HG02852 (cell line): Measurements from ENCODE around the gene RGS4.
"Not testable (repeated sequence)": the region's sequence is repeated elsewhere in the genome, so short reads cannot be mapped to it uniquely, and the experiment has no call there.

ENCODE experiments used
- ATAC-seq: cut with Tn5 transposase; IDR thresholded peaks from one replicate; pipeline ENCODE4 v1.9.1; 2021; ENCODE audit warnings: mild to moderate bottlenecking, moderate library complexity; ENCODE audit not compliant: unreplicated experiment

The RGS4 gene

DNA sequence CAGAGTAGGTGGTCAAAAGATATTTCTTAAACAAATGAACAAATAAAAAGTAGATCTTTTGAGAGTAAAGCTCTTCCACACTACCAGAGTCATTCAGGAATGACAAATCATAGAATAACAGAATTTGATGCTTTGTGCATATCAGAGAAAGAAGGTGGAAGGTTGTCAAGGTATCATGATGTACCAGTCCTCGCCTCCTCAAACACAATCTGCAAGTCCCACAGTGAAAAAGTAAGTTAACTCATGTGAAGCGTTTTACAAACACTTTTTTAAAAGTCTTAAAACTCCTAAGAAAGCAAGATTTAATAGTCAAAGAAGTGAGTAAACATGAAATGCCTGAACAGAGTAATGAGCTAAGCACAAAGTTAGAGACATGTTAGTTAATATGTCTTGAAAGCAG, 2.5 kb upstream of the RGS4 start:
- no peak for ATAC-seq

DNA sequence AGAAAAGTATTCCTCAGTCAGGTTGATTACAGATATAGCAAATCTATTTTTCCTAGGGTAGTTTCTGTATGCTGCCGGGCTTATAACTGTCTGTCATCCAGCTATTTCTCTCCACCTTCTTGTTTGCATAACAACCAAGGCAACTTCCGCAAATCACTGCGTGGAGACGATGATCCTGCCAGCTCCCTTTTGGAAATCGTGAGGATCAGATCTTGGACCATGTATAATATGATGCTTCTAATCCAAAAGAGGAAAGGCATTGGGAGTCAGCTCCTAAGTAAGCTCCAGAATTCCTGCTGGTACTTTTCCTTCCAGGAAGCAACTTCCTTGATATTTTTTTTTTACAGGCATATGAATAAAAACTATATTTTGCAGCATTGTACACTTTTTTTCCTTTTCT, 445 bp upstream of the RGS4 start:
- no peak for ATAC-seq

DNA sequence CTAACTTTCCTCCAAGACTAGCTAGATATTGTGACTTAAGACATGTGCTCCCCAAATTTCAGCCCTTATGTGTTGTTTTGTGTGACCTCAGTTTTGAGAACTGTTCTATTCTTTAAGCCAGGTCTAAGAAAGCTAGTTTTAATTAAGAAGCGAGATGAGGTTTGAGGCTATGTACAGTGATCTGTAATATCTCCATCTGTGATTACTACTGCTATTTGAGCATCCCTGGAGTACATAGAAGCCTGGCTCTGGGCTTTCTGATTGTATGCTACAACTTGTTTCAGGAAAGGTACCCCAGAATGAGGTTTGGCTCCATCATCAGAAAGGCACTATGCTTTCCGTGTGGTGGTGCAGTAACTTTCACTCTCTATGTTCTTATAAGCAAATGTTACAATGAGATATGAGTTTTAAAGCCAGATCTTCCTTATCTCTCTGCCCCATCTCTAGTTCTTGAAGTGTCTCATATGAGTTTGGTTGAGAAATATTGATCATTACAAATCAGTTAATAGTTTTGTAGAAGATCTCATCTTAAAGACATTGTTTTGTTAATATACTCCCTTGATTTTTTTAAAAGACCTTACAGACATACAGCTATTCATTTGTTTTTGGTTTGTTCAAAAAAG, 605 bp downstream of the RGS4 start:
- ATAC-seq: no peak

DNA sequence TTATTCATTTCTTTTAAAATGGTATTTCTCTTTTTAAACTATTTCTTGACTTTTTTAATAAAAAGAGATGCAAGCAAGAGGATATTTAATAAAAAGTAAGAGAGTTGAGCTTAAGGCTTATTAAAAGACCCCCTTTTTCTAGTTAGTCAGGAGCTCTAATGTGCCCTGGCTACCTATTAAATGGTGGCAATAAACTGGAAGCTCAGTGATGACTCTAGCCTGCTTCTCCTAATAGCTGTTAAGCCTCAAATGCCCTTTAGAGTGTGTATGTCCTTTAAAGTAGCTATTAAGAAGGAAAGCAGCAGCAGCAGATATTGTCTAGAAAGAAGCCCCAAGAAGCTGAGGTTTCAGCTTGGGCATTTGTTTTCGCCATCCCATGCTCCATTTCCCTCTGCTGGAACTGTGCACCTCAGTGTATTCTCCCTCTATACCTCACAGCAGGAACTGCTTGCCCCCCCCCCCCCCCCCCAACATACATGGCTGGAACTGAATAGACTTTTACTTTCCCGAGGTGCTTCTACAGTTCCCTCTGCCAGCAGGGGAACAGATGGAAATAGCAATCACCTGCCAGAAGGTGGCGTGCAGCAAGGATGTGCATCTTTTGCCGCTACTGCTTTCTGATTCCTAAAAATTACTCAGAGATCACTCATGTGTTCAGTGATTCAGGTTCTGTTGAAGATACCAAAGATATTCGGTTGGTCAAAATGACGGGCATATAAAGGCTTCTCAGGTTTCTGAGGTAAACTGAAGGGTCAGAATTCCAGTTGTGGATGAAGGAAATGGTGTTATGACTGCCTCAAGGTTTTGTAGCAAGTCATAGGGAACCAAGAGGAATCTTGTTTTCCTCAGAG, 2.5 kb downstream of the RGS4 start:
- peak; percentile 62 for ATAC-seq

DNA sequence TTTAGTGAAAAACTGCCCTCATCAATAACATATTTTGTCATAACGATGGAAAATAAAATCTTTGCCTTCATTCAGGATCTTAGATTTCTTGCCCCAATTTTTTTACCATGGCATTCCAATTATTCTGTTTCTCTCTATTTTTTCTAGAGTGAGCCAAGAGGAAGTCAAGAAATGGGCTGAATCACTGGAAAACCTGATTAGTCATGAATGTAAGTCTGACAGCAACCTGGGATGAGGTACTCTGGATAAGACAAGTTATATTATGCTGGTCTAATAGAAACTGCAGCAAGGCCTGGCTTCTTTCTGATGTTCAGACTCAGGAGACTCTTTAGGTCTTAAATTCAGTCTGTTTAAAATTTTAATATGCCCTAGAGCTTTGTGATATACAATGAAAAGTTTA, 3.5 kb downstream of the RGS4 start:
- ATAC-seq: no peak

DNA sequence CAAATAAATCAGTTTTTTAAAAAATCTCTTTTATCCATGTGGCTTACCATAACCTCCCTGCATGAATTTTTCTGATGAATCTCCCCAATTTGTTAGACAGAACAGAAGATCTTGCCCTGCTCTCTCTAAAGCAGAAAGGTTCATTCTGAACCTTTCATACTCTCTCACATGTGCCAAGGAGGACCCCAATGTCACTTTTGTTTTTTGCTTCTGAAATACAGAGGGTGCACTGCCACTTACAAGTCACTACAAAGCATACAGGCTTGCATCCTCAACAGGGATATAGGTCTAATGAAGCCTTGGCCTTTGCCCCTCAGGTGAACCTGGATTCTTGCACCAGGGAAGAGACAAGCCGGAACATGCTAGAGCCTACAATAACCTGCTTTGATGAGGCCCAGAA, 4.8 kb downstream of the RGS4 start:
- ATAC-seq: no peak

DNA sequence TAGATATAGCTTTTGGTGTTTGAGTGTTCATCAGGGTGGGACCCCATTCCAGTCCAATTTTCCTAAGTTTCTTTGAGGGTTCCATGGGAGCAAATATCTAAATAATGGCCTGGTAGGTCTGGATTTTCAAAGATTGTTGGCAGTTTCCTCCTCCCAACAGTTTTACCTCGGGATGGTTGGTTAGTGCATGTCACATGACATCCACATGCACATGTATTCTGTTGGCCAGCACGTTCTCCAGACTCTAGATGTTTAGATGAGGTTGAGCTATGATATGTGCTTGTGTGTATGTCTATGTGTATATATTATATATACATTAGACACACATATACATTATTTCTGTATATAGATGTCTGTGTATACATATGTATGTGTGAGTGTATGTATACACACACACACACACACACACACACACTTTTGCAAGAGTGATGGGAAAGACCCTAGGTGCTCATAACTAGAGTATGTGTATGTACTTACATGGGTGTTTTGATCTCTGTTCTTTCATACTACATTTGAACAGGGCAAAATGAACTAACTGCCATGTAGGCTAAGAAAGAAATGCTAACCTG, 5.6 kb downstream of the RGS4 start:
- ATAC-seq: no peak

DNA sequence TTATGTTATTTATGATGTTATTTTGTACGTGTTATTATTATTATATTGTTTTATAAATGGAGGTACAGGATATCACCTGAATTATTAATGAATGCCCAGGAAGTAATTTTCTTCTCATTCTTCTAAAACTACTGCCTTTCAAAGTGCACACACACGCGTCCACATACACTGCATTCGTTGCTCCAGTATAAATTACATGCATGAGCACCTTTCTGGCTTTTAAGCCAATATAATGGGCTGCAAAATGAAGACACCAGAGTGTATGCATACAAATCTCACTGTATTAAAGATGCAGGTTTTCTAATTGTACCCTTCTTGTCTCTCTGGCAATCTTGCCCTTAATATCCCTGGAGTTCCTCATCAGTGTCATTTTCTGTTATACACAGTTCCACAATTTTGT, 6.9 kb downstream of the RGS4 start:
- no peak for ATAC-seq

DNA sequence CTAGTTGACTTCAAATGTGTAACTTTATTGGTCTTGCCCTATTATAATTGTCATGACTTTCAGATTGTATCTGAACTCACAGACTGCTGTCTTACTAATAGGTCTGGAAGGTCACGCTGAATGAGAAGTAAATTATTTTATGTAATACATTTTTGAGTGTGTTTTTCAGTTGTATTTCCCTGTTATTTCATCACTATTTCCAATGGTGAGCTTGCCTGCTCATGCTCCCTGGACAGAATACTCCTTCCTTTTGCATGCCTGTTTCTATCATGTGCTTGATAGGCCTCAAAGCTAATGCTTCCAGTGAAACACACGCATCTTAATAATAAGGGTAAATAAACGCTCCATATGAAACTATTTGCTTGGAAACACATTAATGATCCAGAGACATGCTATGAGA, 7.3 kb downstream of the RGS4 start:
- no peak for ATAC-seq

DNA sequence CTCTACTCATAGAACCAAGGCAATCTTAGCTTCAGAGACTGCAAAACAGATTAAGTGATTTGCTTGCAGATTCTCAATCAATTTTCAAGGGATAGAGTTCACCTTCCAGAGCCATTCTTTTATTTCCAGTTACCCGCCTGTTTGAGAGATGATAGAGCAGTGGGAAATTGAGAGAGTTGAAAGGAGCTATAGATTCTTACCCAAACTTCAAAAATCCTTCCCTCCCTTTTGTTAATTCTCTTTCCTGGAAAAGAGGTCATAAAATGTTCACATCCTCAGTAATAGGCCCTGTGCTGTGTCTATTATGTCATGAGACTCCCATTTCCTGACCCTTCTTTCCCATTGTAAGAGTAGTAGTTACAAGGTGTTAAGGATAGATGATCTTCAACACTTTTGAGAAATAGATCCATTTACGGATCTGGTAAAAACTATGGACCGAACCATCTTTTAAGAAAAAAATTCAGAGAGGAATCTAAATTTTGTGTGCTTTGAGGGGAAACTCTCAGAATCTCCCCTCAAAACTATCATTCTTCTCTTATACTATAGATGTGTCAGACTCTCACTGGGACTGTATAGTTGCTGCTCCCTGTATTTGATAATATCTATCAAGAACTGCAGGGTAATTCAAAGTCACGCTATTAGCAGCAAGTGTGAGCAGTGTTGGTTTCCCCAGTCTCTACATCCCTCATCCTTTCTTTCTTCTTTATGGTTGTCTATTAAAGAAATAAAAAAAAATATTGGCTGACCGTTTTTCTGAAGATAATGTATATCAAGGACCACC, 8.0 kb downstream of the RGS4 start:
- ATAC-seq: no peak

DNA sequence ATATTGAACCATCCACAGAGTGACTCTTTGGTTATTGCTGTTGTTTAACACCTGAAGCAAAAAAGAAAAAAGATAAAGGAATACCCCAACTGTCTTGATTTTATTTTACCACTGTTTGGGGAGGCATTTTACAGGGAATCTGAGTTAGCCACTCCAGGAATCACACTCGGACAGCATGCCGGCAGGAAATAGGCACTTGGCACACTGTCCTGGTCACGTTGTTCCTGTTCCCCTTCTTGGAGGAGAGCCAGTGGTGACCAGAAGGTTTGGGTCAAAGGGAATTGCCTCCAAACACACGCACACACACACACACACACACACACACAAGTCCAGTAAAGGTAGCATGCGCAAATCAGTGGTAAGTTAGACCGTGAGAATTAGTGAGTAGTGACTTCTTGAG, 13.8 kb downstream of the RGS4 start:
- ATAC-seq: no peak

DNA sequence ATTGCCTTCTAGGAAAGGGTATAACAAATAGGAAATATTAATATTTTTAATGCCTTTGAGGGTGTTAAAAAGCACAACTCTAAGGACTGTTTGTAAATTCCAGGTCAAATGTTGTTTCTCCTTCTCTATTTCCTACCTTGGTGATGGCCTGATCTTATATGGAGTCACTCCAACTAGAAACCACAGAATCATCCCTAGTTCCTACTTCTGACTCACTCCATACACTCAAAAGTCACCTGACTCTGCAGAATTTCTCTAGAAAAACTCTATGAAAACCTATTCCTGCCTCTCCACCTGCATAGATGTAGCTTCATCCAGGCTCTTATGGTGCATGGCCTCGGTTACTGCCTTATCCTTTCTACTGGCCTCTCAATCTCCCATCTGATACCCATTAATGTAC, 14.5 kb downstream of the RGS4 start:
- ATAC-seq: no peak

DNA sequence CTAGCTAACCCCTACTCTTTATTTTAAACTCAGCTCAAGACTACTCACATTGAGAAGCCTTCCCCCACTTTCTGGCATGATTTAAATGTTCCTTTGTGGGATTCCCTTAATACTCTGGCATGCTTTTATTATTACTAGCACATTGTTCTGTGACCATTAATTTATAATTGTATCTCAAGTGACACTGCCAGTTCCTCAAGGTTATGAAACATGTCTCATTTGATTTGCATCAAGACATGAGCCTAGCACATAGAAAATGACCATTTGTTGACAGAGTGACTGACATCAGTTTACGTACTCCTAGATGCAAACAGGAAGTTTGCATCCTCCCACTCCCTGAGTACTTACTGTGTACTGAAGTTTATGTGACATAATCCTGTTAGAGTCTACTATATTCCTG, 15.2 kb downstream of the RGS4 start:
- ATAC-seq: no peak

DNA sequence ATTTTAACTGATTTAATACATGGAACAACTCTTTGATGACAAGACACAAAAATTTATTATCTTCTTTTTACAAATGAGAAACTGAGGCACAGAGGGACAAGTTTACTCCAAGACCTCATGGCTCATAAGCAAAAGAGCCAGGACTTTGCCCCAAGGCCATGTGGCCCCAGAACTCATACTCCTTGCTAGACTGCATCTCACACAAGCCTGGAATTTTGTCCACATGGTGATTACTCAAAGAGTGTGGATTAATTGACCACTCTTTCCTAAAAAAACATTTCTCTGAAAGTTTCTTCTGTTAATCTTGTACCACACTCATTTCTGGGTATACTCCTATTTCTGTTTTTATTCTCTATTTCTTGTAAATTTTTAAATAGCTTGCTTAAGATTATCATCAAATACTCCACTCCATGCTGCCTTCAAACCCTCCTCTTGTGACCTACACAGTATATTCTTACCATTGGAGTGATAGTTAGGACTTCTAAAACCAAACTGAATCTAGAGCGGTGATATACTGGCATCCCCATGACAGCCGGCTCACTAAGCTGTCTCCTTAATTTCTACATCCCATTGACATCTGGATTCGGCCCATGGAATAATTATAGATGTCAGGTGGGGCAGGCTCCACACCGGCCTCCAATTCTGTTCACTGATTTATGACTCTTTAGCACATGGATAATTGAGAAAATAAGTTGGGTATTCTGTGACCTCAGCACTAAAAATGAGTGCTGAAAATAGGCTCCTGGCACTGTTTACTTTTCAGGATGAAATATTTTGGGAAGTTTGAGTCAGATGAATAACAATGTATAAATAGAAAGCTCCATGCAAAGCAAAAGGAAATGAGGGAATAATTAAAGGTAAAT, 16.1 kb downstream of the RGS4 start:
- ATAC-seq: no peak

DNA sequence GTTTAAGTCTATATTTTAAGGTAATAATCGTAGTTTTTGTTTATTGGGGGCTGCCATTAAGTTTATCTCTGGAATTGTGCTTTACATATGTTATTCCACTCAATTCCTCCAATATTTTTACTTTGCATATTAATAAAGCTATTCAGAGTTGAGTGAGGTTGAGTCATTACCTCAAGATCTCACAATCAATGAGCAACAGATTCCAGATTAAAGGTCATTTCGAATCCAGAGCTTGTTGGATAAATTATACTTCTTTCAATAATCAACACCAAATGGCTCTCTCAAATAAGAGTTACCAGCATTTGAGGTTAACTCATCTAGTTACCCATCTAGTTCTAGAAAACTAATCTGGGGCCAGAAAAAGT, 16.7 kb downstream of the RGS4 start:
- ATAC-seq: no peak

DNA sequence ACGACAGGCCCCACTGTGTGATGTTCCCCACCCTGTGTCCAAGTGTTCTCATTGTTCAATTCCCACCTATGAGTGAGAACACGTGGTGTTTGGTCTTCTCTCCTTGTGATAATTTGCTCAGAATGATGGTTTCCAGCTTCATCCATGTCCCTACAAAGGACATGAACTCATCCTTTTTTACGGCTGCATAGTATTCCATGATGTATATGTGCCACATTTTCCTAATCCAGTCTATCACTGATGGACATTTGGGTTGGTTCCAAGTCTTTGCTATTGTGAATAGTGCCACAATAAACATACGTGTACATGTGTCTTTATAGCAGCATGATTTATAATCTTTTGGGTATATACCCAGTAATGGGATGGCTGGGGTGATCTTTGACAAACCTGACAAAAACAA, 20.0 kb downstream of the RGS4 start:
- ATAC-seq: not testable (repeated sequence)

DNA sequence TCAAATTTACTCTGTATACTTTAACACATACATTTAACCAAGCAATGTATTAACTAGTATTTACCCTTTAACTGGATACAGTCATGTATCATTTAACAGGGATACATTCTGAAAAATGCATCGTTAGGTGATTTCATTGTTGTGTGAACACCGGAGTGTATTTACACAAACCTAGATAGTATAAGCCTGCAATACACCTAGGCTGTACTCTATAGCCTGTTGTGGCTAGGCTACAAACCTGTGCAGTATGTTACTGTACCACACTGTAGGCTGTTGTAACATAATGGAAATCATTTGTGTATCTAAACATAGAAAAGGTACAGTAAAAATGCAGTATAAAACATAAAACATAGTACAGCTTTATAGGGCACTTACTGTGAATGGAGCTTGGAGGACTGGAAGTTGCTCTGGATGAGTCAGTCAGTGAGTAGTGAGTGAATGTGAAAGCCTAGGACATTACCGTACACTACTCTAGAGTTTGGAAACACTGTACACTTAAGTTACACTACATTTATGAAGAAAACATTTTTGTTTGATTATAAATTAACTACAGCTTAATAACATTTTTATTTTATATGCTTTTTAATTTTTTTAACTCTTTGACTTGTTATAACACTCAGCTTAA, 21.3 kb downstream of the RGS4 start:
- ATAC-seq: no peak

DNA sequence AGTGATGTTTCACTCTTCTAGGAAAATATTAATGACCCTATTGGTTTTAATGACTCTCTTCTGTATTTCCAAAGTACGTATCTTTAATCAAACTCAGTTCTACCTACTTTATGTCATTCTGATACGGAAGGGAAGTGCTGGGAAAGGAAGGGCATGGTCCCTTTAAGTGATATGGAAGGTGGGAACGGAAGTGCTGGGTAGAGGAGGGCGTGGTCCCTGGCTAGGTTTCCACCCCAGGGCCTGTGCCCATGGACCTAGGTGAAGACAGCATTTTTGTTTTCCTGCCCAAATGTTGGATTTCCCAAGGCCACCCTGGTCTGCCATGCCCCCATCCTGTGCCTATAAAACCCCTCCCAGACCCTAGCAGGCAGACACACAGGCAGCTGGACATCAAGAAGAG, 24.0 kb downstream of the RGS4 start:
- ATAC-seq: no peak

DNA sequence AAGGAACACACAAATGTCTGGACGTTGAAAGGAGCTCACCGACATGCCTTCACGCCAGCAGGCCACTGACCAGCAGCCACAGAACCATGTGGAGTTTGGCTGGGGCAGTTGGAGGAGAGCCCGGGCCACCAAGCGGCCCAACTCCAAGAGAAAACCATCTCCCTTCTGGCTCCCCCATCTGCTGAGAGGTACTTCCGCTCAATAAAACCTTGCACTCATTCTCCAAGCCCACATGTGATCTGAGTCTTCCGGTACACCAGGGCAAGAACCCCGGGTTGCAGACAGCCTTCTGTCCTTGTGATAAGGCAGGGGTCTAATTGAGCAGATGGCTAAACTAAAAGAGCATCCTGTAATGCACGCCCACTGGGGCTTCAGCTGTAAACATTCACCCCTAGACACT, 24.4 kb downstream of the RGS4 start:
- no peak for ATAC-seq

DNA sequence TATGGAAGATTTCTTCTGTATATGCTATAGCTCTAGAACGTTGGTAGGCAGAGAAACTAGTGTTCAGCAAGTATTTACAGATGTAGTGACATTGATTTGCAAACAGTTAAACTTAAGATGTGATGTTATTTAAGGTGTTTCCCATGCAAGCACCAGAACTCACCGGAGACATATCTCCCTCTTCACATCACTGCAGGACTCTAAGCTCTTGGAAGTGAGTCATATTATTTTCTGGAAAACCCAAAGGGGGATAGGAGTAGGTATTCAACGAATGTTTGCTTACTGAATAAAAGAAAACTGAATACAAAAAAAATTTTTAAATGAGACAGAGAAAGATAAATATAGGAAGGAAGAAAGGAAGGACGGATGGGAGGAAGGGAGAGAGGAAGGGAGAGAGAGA, 25.0 kb downstream of the RGS4 start:
- ATAC-seq: no peak
